ENCODE data around the gene ZNF518A.
"Not testable (repeated sequence)": the region's sequence is repeated elsewhere in the genome, so short reads cannot be mapped to it uniquely, and the experiment has no call there.

ZNF518A gene

GRCh38 chr10:96133135-96133534 is 3.0 kb downstream of the ZNF518A start:
- no peak for DNase-seq

- no peak for DNase-seq
Observed at GRCh38 chr10:96136810-96137209, 6.7 kb downstream of the ZNF518A start.

- no peak for DNase-seq
Observed at GRCh38 chr10:96137567-96137966, 7.5 kb downstream of the ZNF518A start.

GRCh38 chr10:96138102-96138501 is 8.0 kb downstream of the ZNF518A start:
- no peak for DNase-seq

- no peak for DNase-seq
Observed at GRCh38 chr10:96152437-96152836, 22.3 kb downstream of the ZNF518A start.

GRCh38 chr10:96153070-96153469 is 23.0 kb downstream of the ZNF518A start:
- no peak for DNase-seq

- DNase-seq: no peak
Observed at GRCh38 chr10:96165726-96166125, 35.6 kb downstream of the ZNF518A start.

GRCh38 chr10:96168546-96168945 is 38.4 kb downstream of the ZNF518A start:
- DNase-seq: no peak

GRCh38 chr10:96170230-96170629 is 40.1 kb downstream of the ZNF518A start:
- DNase-seq: no peak

GRCh38 chr10:96172666-96173065 is 42.6 kb downstream of the ZNF518A start:
- no peak for DNase-seq

- no peak for DNase-seq
Observed at GRCh38 chr10:96176985-96177384, 46.9 kb downstream of the ZNF518A start.

- DNase-seq: no peak
Observed at GRCh38 chr10:96188421-96188820, 58.3 kb downstream of the ZNF518A start.

- DNase-seq: no peak
Observed at GRCh38 chr10:96188916-96189315, 58.8 kb downstream of the ZNF518A start.

- DNase-seq: not testable (repeated sequence)
Observed at GRCh38 chr10:96189505-96189904, 59.4 kb downstream of the ZNF518A start.

- DNase-seq: no peak
Observed at GRCh38 chr10:96201525-96201924, 71.4 kb downstream of the ZNF518A start.

- DNase-seq: no peak
Observed at GRCh38 chr10:96205580-96205979, 75.5 kb downstream of the ZNF518A start.

- no peak for DNase-seq
Observed at GRCh38 chr10:96208271-96208670, 78.2 kb downstream of the ZNF518A start.

- no peak for DNase-seq
Observed at GRCh38 chr10:96208946-96209345, 78.8 kb downstream of the ZNF518A start.

- DNase-seq: no peak
Observed at GRCh38 chr10:96211764-96212163, 81.7 kb downstream of the ZNF518A start.

GRCh38 chr10:96212911-96213310 is 82.8 kb downstream of the ZNF518A start:
- no peak for DNase-seq

Measured in activated CD4-positive, CD25-positive, alpha-beta regulatory T cell treated with anti-CD3 and anti-CD28 coated beads, Interleukin-2, amount 50 U/mL, for 72 hours (primary cell).